DOHH2 (cell line): ENCODE results near the gene MTARC1.

Experiments
- CTCF ChIP-seq: fragments of 200-600 bp; sonication (generic); IDR thresholded peaks from one replicate; pipeline ENCODE4 v1.5.1; 2014; ENCODE audit warnings: antibody characterized with exemption, mild to moderate bottlenecking, low read depth, low read length; ENCODE audit not compliant: poor library complexity, severe bottlenecking
- EZH2phosphoT487 ChIP-seq: fragments of 200-600 bp; sonication (generic); IDR thresholded peaks from 2 replicates; pipeline ENCODE4 v1.6.1; 2017; ENCODE audit warnings: borderline replicate concordance, mild to moderate bottlenecking, antibody characterized with exemption, low read length, moderate library complexity, mixed read lengths

DNA sequence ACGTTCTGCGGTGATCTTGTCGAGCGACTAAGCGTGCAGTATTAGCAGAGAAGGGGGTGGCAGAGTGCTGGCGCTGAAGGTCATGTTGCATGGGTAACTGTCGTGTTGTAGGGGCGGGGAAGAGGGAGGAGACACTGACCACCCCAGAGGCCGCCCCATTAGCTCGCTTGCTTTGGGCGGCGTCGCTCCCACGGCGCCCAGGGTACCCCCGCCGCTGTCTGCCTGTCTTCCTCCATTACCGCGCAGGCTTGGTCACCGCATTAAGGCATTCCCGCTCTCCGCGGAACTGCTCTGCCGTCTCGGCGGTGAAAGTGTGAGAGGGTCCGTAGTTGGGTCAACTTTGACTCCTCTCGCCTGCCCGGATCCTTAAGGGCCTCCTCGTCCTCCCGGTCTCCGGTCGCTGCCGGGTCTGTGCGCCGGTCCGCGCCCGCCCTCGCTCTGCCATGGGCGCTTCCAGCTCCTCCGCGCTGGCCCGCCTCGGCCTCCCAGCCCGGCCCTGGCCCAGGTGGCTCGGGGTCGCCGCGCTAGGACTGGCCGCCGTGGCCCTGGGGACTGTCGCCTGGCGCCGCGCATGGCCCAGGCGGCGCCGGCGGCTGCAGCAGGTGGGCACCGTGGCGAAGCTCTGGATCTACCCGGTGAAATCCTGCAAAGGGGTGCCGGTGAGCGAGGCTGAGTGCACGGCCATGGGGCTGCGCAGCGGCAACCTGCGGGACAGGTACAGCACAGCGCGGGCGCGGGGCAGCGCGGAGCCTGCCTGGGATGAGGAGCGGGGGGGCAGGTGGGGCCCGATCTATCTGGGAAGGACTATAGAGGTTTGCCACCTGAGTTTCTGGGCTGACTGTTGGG, 38.4 kb upstream of the MTARC1 start, which contains the start of gene MTARC2:
- no peak for TF ChIP-seq CTCF
- no peak for TF ChIP-seq EZH2phosphoT487
